ENCODE results near the gene DMRTC2.

DNA sequence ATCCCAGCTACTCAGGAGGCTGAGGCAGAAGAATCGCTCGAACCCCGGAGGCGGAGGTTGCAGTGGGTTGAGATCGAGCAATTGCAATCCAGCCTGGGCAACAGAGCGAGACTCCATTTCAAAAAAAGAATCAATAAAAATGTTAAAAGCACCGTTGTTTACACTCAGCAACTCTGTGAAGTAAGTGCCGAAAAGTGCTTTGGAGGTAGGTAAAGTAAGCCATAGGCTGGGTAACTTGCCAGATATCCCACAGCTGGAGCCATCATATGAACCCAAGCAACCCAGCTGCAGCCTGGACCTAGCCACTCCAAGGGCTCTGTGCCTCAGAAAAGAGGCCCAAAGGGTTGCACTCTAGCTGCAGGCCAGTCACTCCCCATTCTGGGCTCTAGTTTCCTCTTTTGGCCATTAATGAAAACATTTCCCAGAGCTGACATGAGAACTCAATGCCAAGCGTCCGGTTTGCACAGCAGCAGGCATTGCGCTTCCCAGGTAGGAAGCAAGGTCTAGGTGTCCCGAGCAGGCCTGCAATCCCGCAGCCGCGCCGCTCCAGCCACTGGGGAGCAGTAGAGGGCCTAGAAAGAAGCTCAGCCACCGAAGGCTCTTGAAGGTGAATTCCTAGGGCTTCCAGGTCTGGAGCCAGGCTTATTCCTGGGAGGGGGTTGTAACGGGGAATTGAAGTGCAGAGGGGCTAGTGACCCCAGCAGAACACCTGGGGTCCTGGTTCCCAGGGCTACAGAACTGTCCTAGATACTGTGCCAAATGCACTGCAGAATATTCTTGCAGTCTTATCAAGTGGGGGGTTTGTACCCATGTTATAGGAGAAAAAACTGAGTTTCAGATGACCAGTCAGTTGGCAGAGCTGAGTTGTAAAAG is 28.2 kb downstream of the DMRTC2 start:
- TF ChIP-seq RAD21 (CRISPR knock-in tag; conservative IDR thresholded peaks at IDR 0.05 in 1 of 2, IDR thresholded peaks at IDR 0.05 in 1 of 2), result peak; percentile 79 to 88
- TF ChIP-seq, protein P1, sequence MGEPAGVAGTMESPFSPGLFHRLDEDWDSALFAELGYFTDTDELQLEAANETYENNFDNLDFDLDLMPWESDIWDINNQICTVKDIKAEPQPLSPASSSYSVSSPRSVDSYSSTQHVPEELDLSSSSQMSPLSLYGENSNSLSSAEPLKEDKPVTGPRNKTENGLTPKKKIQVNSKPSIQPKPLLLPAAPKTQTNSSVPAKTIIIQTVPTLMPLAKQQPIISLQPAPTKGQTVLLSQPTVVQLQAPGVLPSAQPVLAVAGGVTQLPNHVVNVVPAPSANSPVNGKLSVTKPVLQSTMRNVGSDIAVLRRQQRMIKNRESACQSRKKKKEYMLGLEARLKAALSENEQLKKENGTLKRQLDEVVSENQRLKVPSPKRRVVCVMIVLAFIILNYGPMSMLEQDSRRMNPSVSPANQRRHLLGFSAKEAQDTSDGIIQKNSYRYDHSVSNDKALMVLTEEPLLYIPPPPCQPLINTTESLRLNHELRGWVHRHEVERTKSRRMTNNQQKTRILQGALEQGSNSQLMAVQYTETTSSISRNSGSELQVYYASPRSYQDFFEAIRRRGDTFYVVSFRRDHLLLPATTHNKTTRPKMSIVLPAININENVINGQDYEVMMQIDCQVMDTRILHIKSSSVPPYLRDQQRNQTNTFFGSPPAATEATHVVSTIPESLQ (CRISPR knock-in tag; IDR thresholded peaks at IDR 0.05), result no peak
- TF ChIP-seq EP300 (IDR thresholded peaks at IDR 0.05; ENCODE audit: low read length), result no peak
- TF ChIP-seq POLR2A (conservative IDR thresholded peaks at IDR 0.05), result no peak; the same call in 1 of the 2 replicates
- TF ChIP-seq, protein P2, sequence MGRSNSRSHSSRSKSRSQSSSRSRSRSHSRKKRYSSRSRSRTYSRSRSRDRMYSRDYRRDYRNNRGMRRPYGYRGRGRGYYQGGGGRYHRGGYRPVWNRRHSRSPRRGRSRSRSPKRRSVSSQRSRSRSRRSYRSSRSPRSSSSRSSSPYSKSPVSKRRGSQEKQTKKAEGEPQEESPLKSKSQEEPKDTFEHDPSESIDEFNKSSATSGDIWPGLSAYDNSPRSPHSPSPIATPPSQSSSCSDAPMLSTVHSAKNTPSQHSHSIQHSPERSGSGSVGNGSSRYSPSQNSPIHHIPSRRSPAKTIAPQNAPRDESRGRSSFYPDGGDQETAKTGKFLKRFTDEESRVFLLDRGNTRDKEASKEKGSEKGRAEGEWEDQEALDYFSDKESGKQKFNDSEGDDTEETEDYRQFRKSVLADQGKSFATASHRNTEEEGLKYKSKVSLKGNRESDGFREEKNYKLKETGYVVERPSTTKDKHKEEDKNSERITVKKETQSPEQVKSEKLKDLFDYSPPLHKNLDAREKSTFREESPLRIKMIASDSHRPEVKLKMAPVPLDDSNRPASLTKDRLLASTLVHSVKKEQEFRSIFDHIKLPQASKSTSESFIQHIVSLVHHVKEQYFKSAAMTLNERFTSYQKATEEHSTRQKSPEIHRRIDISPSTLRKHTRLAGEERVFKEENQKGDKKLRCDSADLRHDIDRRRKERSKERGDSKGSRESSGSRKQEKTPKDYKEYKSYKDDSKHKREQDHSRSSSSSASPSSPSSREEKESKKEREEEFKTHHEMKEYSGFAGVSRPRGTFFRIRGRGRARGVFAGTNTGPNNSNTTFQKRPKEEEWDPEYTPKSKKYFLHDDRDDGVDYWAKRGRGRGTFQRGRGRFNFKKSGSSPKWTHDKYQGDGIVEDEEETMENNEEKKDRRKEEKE (IDR thresholded peaks at IDR 0.05; ENCODE audit: borderline replicate concordance in 1 of 2, control insufficient read depth in 1 of 2, low read depth in 2 of 2, low read length in 1 of 2), result no peak
- TF ChIP-seq, protein P3, sequence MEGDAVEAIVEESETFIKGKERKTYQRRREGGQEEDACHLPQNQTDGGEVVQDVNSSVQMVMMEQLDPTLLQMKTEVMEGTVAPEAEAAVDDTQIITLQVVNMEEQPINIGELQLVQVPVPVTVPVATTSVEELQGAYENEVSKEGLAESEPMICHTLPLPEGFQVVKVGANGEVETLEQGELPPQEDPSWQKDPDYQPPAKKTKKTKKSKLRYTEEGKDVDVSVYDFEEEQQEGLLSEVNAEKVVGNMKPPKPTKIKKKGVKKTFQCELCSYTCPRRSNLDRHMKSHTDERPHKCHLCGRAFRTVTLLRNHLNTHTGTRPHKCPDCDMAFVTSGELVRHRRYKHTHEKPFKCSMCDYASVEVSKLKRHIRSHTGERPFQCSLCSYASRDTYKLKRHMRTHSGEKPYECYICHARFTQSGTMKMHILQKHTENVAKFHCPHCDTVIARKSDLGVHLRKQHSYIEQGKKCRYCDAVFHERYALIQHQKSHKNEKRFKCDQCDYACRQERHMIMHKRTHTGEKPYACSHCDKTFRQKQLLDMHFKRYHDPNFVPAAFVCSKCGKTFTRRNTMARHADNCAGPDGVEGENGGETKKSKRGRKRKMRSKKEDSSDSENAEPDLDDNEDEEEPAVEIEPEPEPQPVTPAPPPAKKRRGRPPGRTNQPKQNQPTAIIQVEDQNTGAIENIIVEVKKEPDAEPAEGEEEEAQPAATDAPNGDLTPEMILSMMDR (IDR thresholded peaks at IDR 0.05 in 2 of 3, conservative IDR thresholded peaks at IDR 0.05 in 1 of 3; ENCODE audit: insufficient read depth in 2 of 3, low read depth in 1 of 3, low read length in 3 of 3), result peak; percentile 89 to 93 (median 91)
- TF ChIP-seq, protein P4, sequence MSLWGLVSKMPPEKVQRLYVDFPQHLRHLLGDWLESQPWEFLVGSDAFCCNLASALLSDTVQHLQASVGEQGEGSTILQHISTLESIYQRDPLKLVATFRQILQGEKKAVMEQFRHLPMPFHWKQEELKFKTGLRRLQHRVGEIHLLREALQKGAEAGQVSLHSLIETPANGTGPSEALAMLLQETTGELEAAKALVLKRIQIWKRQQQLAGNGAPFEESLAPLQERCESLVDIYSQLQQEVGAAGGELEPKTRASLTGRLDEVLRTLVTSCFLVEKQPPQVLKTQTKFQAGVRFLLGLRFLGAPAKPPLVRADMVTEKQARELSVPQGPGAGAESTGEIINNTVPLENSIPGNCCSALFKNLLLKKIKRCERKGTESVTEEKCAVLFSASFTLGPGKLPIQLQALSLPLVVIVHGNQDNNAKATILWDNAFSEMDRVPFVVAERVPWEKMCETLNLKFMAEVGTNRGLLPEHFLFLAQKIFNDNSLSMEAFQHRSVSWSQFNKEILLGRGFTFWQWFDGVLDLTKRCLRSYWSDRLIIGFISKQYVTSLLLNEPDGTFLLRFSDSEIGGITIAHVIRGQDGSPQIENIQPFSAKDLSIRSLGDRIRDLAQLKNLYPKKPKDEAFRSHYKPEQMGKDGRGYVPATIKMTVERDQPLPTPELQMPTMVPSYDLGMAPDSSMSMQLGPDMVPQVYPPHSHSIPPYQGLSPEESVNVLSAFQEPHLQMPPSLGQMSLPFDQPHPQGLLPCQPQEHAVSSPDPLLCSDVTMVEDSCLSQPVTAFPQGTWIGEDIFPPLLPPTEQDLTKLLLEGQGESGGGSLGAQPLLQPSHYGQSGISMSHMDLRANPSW (CRISPR knock-in tag; IDR thresholded peaks at IDR 0.05), result no peak
- TF ChIP-seq, protein P5, sequence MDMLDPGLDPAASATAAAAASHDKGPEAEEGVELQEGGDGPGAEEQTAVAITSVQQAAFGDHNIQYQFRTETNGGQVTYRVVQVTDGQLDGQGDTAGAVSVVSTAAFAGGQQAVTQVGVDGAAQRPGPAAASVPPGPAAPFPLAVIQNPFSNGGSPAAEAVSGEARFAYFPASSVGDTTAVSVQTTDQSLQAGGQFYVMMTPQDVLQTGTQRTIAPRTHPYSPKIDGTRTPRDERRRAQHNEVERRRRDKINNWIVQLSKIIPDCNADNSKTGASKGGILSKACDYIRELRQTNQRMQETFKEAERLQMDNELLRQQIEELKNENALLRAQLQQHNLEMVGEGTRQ (CRISPR knock-in tag; IDR thresholded peaks at IDR 0.05), result no peak
- TF ChIP-seq ZNF668 (CRISPR knock-in tag; IDR thresholded peaks at IDR 0.05), result no peak
- no peak for TF ChIP-seq MED1 (CRISPR knock-in tag; IDR thresholded peaks at IDR 0.05; ENCODE audit: borderline replicate concordance)
- no peak for TF ChIP-seq CEBPB (tag; IDR thresholded peaks at IDR 0.05)
- TF ChIP-seq ZNF695 (CRISPR knock-in tag; IDR thresholded peaks at IDR 0.05), result no peak
- TF ChIP-seq, protein P6, sequence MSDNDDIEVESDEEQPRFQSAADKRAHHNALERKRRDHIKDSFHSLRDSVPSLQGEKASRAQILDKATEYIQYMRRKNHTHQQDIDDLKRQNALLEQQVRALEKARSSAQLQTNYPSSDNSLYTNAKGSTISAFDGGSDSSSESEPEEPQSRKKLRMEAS (CRISPR knock-in tag; IDR thresholded peaks at IDR 0.05), result no peak
- no peak for TF ChIP-seq NFYB (IDR thresholded peaks at IDR 0.05; ENCODE audit: extremely low read depth, insufficient read length)
